Neuronal stem cell (in vitro differentiated cells): ENCODE measurements around the gene CACNA1C.

Experiments
- DNase-seq: peaks from one replicate; pipeline ENCODE4 v3.0.0-alpha.2; 2013; ENCODE audit warnings: low spot score
- H2AFZ ChIP-seq: one replicate; pipeline ENCODE4 v1.6.1; 2013; ENCODE audit warnings: mild to moderate bottlenecking, low read length, inconsistent platforms
- H2AK5ac ChIP-seq: 2 replicates; pipeline ENCODE4 v1.6.1; 2013; ENCODE audit warnings: low read depth, mild to moderate bottlenecking, inconsistent platforms, low read length, moderate library complexity, mixed read lengths
- H2BK120ac ChIP-seq: 2 replicates; pipeline ENCODE4 v1.6.1; 2013; ENCODE audit warnings: low read depth, mild to moderate bottlenecking, inconsistent platforms, low read length, moderate library complexity, mixed read lengths
- H2BK12ac ChIP-seq: one replicate; pipeline ENCODE4 v1.6.1; 2013; ENCODE audit warnings: low read length, inconsistent platforms
- H2BK15ac ChIP-seq: 2 replicates; pipeline ENCODE4 v1.6.1; 2013; ENCODE audit warnings: mild to moderate bottlenecking, low read length, inconsistent platforms, mixed read lengths
- H2BK5ac ChIP-seq: one replicate; pipeline ENCODE4 v1.6.1; 2013; ENCODE audit warnings: inconsistent platforms, mild to moderate bottlenecking, low read length, moderate library complexity
- H3K14ac ChIP-seq: one replicate; pipeline ENCODE4 v1.6.1; 2013; ENCODE audit warnings: low read length, inconsistent platforms
- H3K18ac ChIP-seq: 2 replicates; pipeline ENCODE4 v1.6.1; 2013; ENCODE audit warnings: low read length, inconsistent platforms
- H3K23ac ChIP-seq: 2 replicates; pipeline ENCODE4 v1.6.1; 2013; ENCODE audit warnings: low read depth, mild to moderate bottlenecking, mixed read lengths, low read length, inconsistent platforms; ENCODE audit not compliant: poor library complexity
- H3K27ac ChIP-seq: replicated peaks from 3 replicates; pipeline ENCODE4 v1.5.1; 2013; ENCODE audit warnings: low read length, inconsistent platforms
- H3K27me3 ChIP-seq, 3 experiments: 2 replicates each; pipeline ENCODE4 v1.6.1; 2013; ENCODE audit warnings: low read length in 3 of 3, mild to moderate bottlenecking in 2 of 3, inconsistent platforms in 1 of 3, low read depth in 1 of 3, mixed read lengths in 1 of 3, moderate library complexity in 1 of 3; ENCODE audit not compliant: control insufficient read depth in 3 of 3, insufficient read depth in 3 of 3
- H3K36me3 ChIP-seq, 2 donors: replicated peaks in 1 of 2; 2 replicates each; pipeline ENCODE4 v1.6.1; 2013; ENCODE audit warnings: low read length in 2 of 2; ENCODE audit not compliant: control insufficient read depth in 2 of 2, insufficient read depth in 2 of 2
- H3K4ac ChIP-seq: 2 replicates; pipeline ENCODE4 v1.6.1; 2013; ENCODE audit warnings: inconsistent platforms, mild to moderate bottlenecking, low read length, moderate library complexity
- H3K4me1 ChIP-seq, 2 donors: 1 replicate in 1 of 2; 2 replicates in 1 of 2; pipeline ENCODE4 v1.6.1; 2013; ENCODE audit warnings: low read length in 2 of 2, low read depth in 1 of 2; ENCODE audit not compliant: control insufficient read depth in 2 of 2, insufficient read depth in 1 of 2
- H3K4me2 ChIP-seq: one replicate; pipeline ENCODE4 v1.6.1; 2013; ENCODE audit warnings: mild to moderate bottlenecking, low read length, inconsistent platforms; ENCODE audit not compliant: insufficient read depth, poor library complexity, severe bottlenecking
- H3K4me3 ChIP-seq, 2 donors: 2 replicates each; pipeline ENCODE4 v1.5.1; 2013; ENCODE audit warnings: low read length in 2 of 2, mild to moderate bottlenecking in 2 of 2, inconsistent platforms in 1 of 2, moderate library complexity in 1 of 2
- H3K79me1 ChIP-seq: one replicate; pipeline ENCODE4 v1.6.1; 2013; ENCODE audit warnings: low read depth, mild to moderate bottlenecking, inconsistent platforms, low read length, moderate library complexity
- H3K9ac ChIP-seq: one replicate; pipeline ENCODE4 v1.6.1; 2013; ENCODE audit warnings: mild to moderate bottlenecking, low read depth, low read length, inconsistent platforms; ENCODE audit not compliant: poor library complexity
- H3K9me3 ChIP-seq, 2 donors: replicated peaks in 1 of 2; 2 replicates each; pipeline versions ENCODE3 to v1.6.1; 2013; ENCODE audit warnings: low read length in 2 of 2, mild to moderate bottlenecking in 2 of 2, inconsistent platforms in 1 of 2, low read depth in 1 of 2, mixed read lengths in 1 of 2, moderate library complexity in 1 of 2; ENCODE audit not compliant: control insufficient read depth in 2 of 2, insufficient read depth in 1 of 2
- H4K8ac ChIP-seq: one replicate; pipeline ENCODE4 v1.6.1; 2013; ENCODE audit warnings: low read depth, mild to moderate bottlenecking, inconsistent platforms, low read length, moderate library complexity
- H4K91ac ChIP-seq: one replicate; pipeline ENCODE4 v1.6.1; 2013; ENCODE audit warnings: low read length, low read depth, mild to moderate bottlenecking, inconsistent platforms; ENCODE audit not compliant: poor library complexity
- WGBS, 2 donors: extraction: QIAGEN DNeasy Blood & Tissue Kit; methylation state at CpG; one replicate each; pipeline ENCODE4 v1.1.7; 2013; ENCODE audit warnings: missing lambda C conversion rate in 2 of 2, mixed read lengths in 1 of 2; ENCODE audit not compliant: insufficient read length in 2 of 2, insufficient replicate concordance in 1 of 2; ENCODE audit errors: extremely low coverage in 2 of 2; 5-methylcytosine and 5-hydroxymethylcytosine counted together

Gene CACNA1C

DNA sequence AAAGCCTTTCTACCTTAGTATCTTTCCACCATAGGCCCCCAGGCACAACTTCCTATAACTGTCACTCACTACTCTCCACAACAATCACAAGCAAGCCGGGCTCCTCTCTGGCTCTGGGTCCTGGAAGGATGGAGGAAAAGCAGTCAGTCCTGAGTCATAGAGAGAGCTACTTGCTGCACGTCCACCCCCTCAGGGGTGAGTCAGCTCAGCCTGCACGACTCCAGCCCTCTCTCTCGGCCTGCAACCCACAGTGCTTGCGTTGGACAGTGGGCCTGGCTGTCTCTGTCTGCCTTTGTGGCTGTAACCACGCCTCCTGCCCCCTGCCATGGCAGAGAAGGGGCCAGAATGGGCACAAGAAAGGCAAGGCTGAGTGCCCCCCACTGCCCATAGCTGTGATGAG, 587.9 kb downstream of the CACNA1C start:
- WGBS, 2 donors: no CpG with 5 or more reads among the region's 6 CpGs
- Histone ChIP-seq H3K27ac (no peak overlapping the region), H3K4ac (no peak overlapping the region), H3K9ac (peak overlapping the region; percentile 56), H3K4me2 (no peak overlapping the region), H3K79me1 (no peaks in the 10 kb centered on the region), H3K18ac (peak overlapping the region; percentile 61), H3K14ac (peak overlapping the region; percentile 12), H3K4me3 (no peak overlapping the region), H4K8ac (no peak overlapping the region), H4K91ac (no peak overlapping the region), H2BK12ac (no peak overlapping the region), H3K36me3 (no peaks in the 10 kb centered on the region), H3K23ac (no peak overlapping the region), H2AFZ (peak overlapping the region; percentile 69), H2BK15ac (no peak overlapping the region), H2BK120ac (no peak overlapping the region), H3K27me3 (peaks cover 0 to 10% (median 0%) of the 10 kb centered on the region in 3 experiments), H2BK5ac (no peak overlapping the region), H3K4me1 (peaks cover 9 to 18% of the 10 kb centered on the region in 2 donors), H2AK5ac (peak overlapping the region; percentile 0), H3K9me3 (no peaks in the 10 kb centered on the region)
- DNase-seq: no peak

GRCh38 chr12:2641207-2641606, 588.4 kb downstream of the CACNA1C start:
- no peak overlapping the region for H3K4me3 ChIP-seq
- no peaks in the 10 kb centered on the region for H3K36me3 ChIP-seq
- no peak overlapping the region for H3K23ac ChIP-seq
- H4K8ac ChIP-seq: no peak overlapping the region
- no CpG with 5 or more reads among the region's 6 CpGs for WGBS, 2 donors
- H2AK5ac ChIP-seq: no peak overlapping the region
- H3K9ac ChIP-seq: no peak overlapping the region
- H2BK5ac ChIP-seq: no peak overlapping the region
- no peak overlapping the region for H3K4ac ChIP-seq
- H3K14ac ChIP-seq: no peak overlapping the region
- peak overlapping the region; percentile 69 for H2AFZ ChIP-seq
- no peak overlapping the region for H3K4me2 ChIP-seq
- no peaks in the 10 kb centered on the region for H3K79me1 ChIP-seq
- H2BK12ac ChIP-seq: no peak overlapping the region
- H4K91ac ChIP-seq: no peak overlapping the region
- H3K4me1 ChIP-seq: peaks cover 9 to 18% of the 10 kb centered on the region in 2 donors
- DNase-seq: no peak
- H3K9me3 ChIP-seq: no peaks in the 10 kb centered on the region
- H3K27ac ChIP-seq: no peak overlapping the region
- H3K18ac ChIP-seq: no peak overlapping the region
- H2BK15ac ChIP-seq: no peak overlapping the region
- H3K27me3 ChIP-seq: peaks cover 0 to 11% (median 0%) of the 10 kb centered on the region in 3 experiments
- H2BK120ac ChIP-seq: no peak overlapping the region

GRCh38 chr12:2641761-2642160, 589.0 kb downstream of the CACNA1C start:
- no peak overlapping the region for H3K18ac ChIP-seq
- no peak overlapping the region for H2BK5ac ChIP-seq
- no peak overlapping the region for H3K4ac ChIP-seq
- H3K79me1 ChIP-seq: no peaks in the 10 kb centered on the region
- no peak overlapping the region for H3K23ac ChIP-seq
- no peak overlapping the region for H3K9ac ChIP-seq
- H2BK12ac ChIP-seq: no peak overlapping the region
- no peaks in the 10 kb centered on the region for H3K9me3 ChIP-seq
- peaks cover 9 to 18% of the 10 kb centered on the region in 2 donors for H3K4me1 ChIP-seq
- no peak overlapping the region for H4K91ac ChIP-seq
- no peak overlapping the region for H3K14ac ChIP-seq
- H2AFZ ChIP-seq: no peak overlapping the region
- H2BK120ac ChIP-seq: no peak overlapping the region
- H3K4me3 ChIP-seq: no peak overlapping the region
- H3K27me3 ChIP-seq: peaks cover 0 to 14% (median 0%) of the 10 kb centered on the region in 3 experiments
- no peak overlapping the region for H3K27ac ChIP-seq
- H2BK15ac ChIP-seq: no peak overlapping the region
- no peaks in the 10 kb centered on the region for H3K36me3 ChIP-seq
- H3K4me2 ChIP-seq: no peak overlapping the region
- no peak for DNase-seq
- no peak overlapping the region for H4K8ac ChIP-seq
- H2AK5ac ChIP-seq: no peak overlapping the region
- no CpG with 5 or more reads among the region's 6 CpGs for WGBS, 2 donors

- no peaks in the 10 kb centered on the region for H3K36me3 ChIP-seq
- no peak for DNase-seq
- H4K91ac ChIP-seq: no peak overlapping the region
- no peak overlapping the region for H3K4me3 ChIP-seq
- peaks cover 0 to 17% (median 0%) of the 10 kb centered on the region in 3 experiments for H3K27me3 ChIP-seq
- H3K79me1 ChIP-seq: no peaks in the 10 kb centered on the region
- no peaks in the 10 kb centered on the region for H3K9me3 ChIP-seq
- no peak overlapping the region for H2BK5ac ChIP-seq
- no peak overlapping the region for H2AK5ac ChIP-seq
- no peak overlapping the region for H3K9ac ChIP-seq
- no peak overlapping the region for H3K4ac ChIP-seq
- H3K4me2 ChIP-seq: no peak overlapping the region
- no peak overlapping the region for H2BK12ac ChIP-seq
- H3K4me1 ChIP-seq: peaks cover 9 to 18% of the 10 kb centered on the region in 2 donors
- H2BK120ac ChIP-seq: no peak overlapping the region
- no peak overlapping the region for H2BK15ac ChIP-seq
- H3K14ac ChIP-seq: no peak overlapping the region
- H3K18ac ChIP-seq: no peak overlapping the region
- WGBS, 2 donors: no CpG with 5 or more reads among the region's 10 CpGs
- H4K8ac ChIP-seq: no peak overlapping the region
- no peak overlapping the region for H3K27ac ChIP-seq
- H3K23ac ChIP-seq: no peak overlapping the region
- H2AFZ ChIP-seq: no peak overlapping the region
Observed at GRCh38 chr12:2642176-2642892, 589.5 kb downstream of the CACNA1C start.
